Bronchial epithelial cell (primary cell): ENCODE results near the gene CCDC87. TPM values are rescaled to one million over a fixed set of nuclear protein-coding genes. Genes with fewer than 3 reads are reported as not detected.

ENCODE experiments used
- DNase-seq: peaks from one replicate; pipeline ENCODE4 v3.0.0-alpha.2; 2010; ENCODE audit warnings: low read depth
- FAIRE-seq: peaks from 2 replicates; lab custom pipeline; 2011; peaks lifted over from hg19 to GRCh38; lab: Jason Lieb, UNC
- H3K27me3 ChIP-seq: 2 replicates; pipeline ENCODE4 v1.5.1; 2011; ENCODE audit warnings: low read length; ENCODE audit not compliant: control insufficient read depth, insufficient read depth
- H3K36me3 ChIP-seq: 2 replicates; pipeline ENCODE4 v1.5.1; 2011; ENCODE audit warnings: low read length; ENCODE audit not compliant: control insufficient read depth, insufficient read depth
- H3K4me3 ChIP-seq: 2 replicates; pipeline ENCODE4 v1.5.1; 2011; ENCODE audit warnings: mild to moderate bottlenecking, low read depth, low read length, control low read depth
- total RNA-seq: library from RNA; depleted of rRNA; stranded (reverse); fragments of >200 nt; gene quantifications from 2 replicates; pipeline ENCODE4 v1.2.1, GENCODE V29; 2014
- TF ChIP-seq, protein P1 (sequence below): IDR thresholded peaks from 2 replicates; pipeline ENCODE4 v1.5.1; 2011; ENCODE audit warnings: mild to moderate bottlenecking, moderate library complexity, low read length, control low read depth, inconsistent platforms; ENCODE audit not compliant: insufficient read depth, severe bottlenecking

Gene CCDC87
- total RNA-seq, 1 donor from 2014 or later, result under 0.01 TPM

DNA sequence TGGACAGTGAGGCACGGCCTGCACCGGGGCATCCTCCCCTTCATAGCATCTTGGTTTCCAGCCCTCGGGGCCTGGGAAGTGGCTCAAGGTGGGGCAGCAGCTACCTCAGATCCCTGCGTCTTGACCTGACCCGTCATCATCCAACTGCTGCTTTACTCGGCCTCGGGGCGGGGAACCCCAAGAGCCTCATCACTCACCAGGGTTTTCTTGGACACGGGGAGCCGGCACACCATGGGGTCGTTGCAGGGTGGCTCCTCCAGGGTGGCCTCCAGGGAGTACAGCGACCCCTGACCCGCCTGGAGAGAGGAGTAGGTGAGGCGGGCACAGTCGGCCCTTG is 25.1 kb downstream of the CCDC87 start:
- DNase-seq (no peak), FAIRE-seq (no peak)
- TF ChIP-seq, protein P1, sequence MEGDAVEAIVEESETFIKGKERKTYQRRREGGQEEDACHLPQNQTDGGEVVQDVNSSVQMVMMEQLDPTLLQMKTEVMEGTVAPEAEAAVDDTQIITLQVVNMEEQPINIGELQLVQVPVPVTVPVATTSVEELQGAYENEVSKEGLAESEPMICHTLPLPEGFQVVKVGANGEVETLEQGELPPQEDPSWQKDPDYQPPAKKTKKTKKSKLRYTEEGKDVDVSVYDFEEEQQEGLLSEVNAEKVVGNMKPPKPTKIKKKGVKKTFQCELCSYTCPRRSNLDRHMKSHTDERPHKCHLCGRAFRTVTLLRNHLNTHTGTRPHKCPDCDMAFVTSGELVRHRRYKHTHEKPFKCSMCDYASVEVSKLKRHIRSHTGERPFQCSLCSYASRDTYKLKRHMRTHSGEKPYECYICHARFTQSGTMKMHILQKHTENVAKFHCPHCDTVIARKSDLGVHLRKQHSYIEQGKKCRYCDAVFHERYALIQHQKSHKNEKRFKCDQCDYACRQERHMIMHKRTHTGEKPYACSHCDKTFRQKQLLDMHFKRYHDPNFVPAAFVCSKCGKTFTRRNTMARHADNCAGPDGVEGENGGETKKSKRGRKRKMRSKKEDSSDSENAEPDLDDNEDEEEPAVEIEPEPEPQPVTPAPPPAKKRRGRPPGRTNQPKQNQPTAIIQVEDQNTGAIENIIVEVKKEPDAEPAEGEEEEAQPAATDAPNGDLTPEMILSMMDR, result no peak
- Histone ChIP-seq H3K36me3 (no peaks in the 10 kb centered on the region), H3K4me3 (no peak overlapping the region), H3K27me3 (peaks cover 6% of the 10 kb centered on the region)

GRCh38 chr11:66566221-66566620 is 26.6 kb downstream of the CCDC87 start:
- FAIRE-seq (peak; percentile 23), DNase-seq (no peak)
- Histone ChIP-seq H3K27me3 (peaks cover 6% of the 10 kb centered on the region), H3K4me3 (no peak overlapping the region), H3K36me3 (no peaks in the 10 kb centered on the region)
- TF ChIP-seq, protein P1, result no peak

- FAIRE-seq (no peak), DNase-seq (no peak)
- Histone ChIP-seq H3K27me3 (peaks cover 8% of the 10 kb centered on the region), H3K4me3 (no peak overlapping the region), H3K36me3 (no peaks in the 10 kb centered on the region)
- TF ChIP-seq, protein P1, result no peak
These were observed 27.9 kb downstream of the CCDC87 start for GRCh38 chr11:66564984-66565383.

GRCh38 chr11:66564538-66564937 is 28.3 kb downstream of the CCDC87 start:
- TF ChIP-seq, protein P1, result no peak
- no peak for DNase-seq
- FAIRE-seq, result no peak
- Histone ChIP-seq H3K4me3 (no peak overlapping the region), H3K36me3 (no peaks in the 10 kb centered on the region), H3K27me3 (peaks cover 8% of the 10 kb centered on the region)

GRCh38 chr11:66563832-66564231 is 29.0 kb downstream of the CCDC87 start:
- Histone ChIP-seq H3K4me3 (no peak overlapping the region), H3K27me3 (peaks cover 8% of the 10 kb centered on the region), H3K36me3 (no peaks in the 10 kb centered on the region)
- FAIRE-seq (no peak), DNase-seq (no peak)
- TF ChIP-seq, protein P1, result no peak

- Histone ChIP-seq H3K4me3 (no peak overlapping the region), H3K27me3 (peaks cover 8% of the 10 kb centered on the region), H3K36me3 (no peaks in the 10 kb centered on the region)
- TF ChIP-seq, protein P1, result no peak
- no peak for DNase-seq
- no peak for FAIRE-seq
These were observed 29.8 kb downstream of the CCDC87 start for GRCh38 chr11:66562907-66563583.
